GM10266 (cell line): Measurements from ENCODE around the gene CTDP1.

Experiments
- DNase-seq: peaks from one replicate; pipeline ENCODE4 v3.0.0; 2012; ENCODE audit errors: extremely low spot score
- CTCF ChIP-seq: IDR thresholded peaks from 2 replicates; pipeline ENCODE4 v1.5.1; 2012; ENCODE audit warnings: mild to moderate bottlenecking, low read depth; ENCODE audit not compliant: control insufficient read depth, insufficient read depth; ENCODE audit errors: missing control alignments

Gene CTDP1

GRCh38 chr18:79679552-79680099 lies at the start of gene CTDP1:
Gene CTDP1 (plus strand): TSS chr18:79679803. CDS start chr18:79679948, 145 bp downstream.
- DNase-seq: peak; percentile 96
- no peak for TF ChIP-seq CTCF

GRCh38 chr18:79630281-79631095 lies 49.1 kb upstream of the CTDP1 start:
- TF ChIP-seq CTCF: no peak
- no peak for DNase-seq

- DNase-seq: no peak
- TF ChIP-seq CTCF: no peak
Observed at GRCh38 chr18:79631096-79631507, 48.5 kb upstream of the CTDP1 start.

GRCh38 chr18:79631761-79632446 lies 47.7 kb upstream of the CTDP1 start:
- no peak for DNase-seq
- no peak for TF ChIP-seq CTCF

GRCh38 chr18:79632765-79633164 lies 46.8 kb upstream of the CTDP1 start:
- no peak for DNase-seq
- TF ChIP-seq CTCF: no peak

- DNase-seq: peak; percentile 5
- no peak for TF ChIP-seq CTCF
Observed at GRCh38 chr18:79634186-79634585, 45.4 kb upstream of the CTDP1 start.
